Suprapubic skin (tissue), 4 donors: ENCODE results near the gene CEBPG. TPM values are rescaled to one million over a fixed set of nuclear protein-coding genes. Genes with fewer than 3 reads are reported as not detected.

ENCODE experiments used
- DNase-seq, 2 donors: peaks; one replicate each; pipeline ENCODE4 v3.0.0-alpha.2; 2019; ENCODE audit warnings: low spot score in 2 of 2
- H3K27ac ChIP-seq: fragments of 200-600 bp; sonication (generic); one replicate; pipeline ENCODE4 v1.5.1; 2019
- H3K27me3 ChIP-seq: fragments of 200-600 bp; sonication (generic); one replicate; pipeline ENCODE4 v1.5.1; 2019
- H3K36me3 ChIP-seq: fragments of 200-600 bp; sonication (generic); one replicate; pipeline ENCODE4 v1.5.1; 2019
- H3K4me1 ChIP-seq: fragments of 200-600 bp; sonication (generic); one replicate; pipeline ENCODE4 v1.5.1; 2019
- H3K4me3 ChIP-seq: fragments of 200-600 bp; sonication (generic); one replicate; pipeline ENCODE4 v1.5.1; 2019; ENCODE audit warnings: mild to moderate bottlenecking
- H3K9me3 ChIP-seq: fragments of 200-600 bp; sonication (generic); one replicate; pipeline ENCODE4 v1.5.1; 2019
- EP300 ChIP-seq: sonication (generic); formaldehyde crosslinking; IDR thresholded peaks from one replicate; pipeline ENCODE4 v1.6.1; 2017; ENCODE audit warnings: antibody characterized with exemption
- POLR2A ChIP-seq, 2 donors: fragments of 450-650 bp; IDR thresholded peaks; one replicate each; pipeline ENCODE4 v1.6.1; 2017; ENCODE audit warnings: antibody characterized with exemption in 2 of 2, mild to moderate bottlenecking in 2 of 2, moderate library complexity in 2 of 2
- POLR2AphosphoS5 ChIP-seq, 3 donors: sonication (generic); formaldehyde crosslinking; IDR thresholded peaks; one replicate each; pipeline ENCODE4 v1.6.1; 2017; ENCODE audit warnings: antibody characterized with exemption in 3 of 3
- WGBS: methylation state at CpG from one replicate; pipeline ENCODE4 v1.1.5; 2018; 5-methylcytosine and 5-hydroxymethylcytosine counted together
- total RNA-seq, 4 donors: library from RNA; depleted of rRNA; stranded (reverse); fragments of >200 nt; gene quantifications; one replicate each; pipeline ENCODE4 v1.1.0, GENCODE V29; 2016
- TF ChIP-seq, protein P1 (sequence below), 2 donors: fragments of 200-600 bp in 1 of 2; fragments of 450-650 bp in 1 of 2; sonication (generic) in 1 of 2; IDR thresholded peaks; one replicate each; pipeline ENCODE4 v1.5.1; 2016 to 2019; ENCODE audit warnings: antibody characterized with exemption in 2 of 2, mild to moderate bottlenecking in 1 of 2, moderate library complexity in 1 of 2

The CEBPG gene
- total RNA-seq, 4 donors from 2014 or later: 37.7 to 63.0 (median 45.2) TPM

DNA sequence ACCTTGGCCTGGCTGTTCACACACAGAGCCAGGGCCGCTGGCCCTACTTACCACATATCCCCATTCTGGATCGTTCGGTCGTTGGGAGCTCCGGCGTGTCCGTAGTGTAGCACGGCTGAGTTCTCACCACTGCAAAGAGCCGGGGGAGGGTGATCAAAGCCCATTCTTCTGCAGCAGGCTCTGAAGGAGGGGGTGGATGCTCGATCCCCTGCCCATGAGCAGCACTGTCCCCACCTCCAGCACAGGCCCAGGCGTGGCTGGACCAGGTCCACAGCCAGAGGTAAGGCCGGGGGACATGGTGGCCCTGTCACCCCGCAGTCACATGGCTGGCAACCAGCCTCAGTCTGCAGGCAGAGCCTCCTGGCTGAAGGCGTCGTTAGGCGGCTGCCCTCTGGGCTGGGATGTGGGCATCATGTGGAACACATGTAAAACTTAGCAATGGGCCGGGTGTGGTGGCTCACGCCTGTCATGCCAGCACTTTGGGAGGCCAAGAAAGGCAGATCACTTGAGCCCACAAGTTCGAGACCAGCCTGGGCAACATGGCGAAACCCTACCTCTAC lies 38.2 kb downstream of the CEBPG start:
- peaks cover 7% of the 10 kb centered on the region for H3K4me1 ChIP-seq
- no peak overlapping the region for H3K27ac ChIP-seq
- DNase-seq: no peak
- H3K4me3 ChIP-seq: no peak overlapping the region
- H3K36me3 ChIP-seq: peaks cover 10% of the 10 kb centered on the region
- 92% methylated on average over 12 of the region's 20 CpGs for WGBS
- H3K27me3 ChIP-seq: no peaks in the 10 kb centered on the region
- no peaks in the 10 kb centered on the region for H3K9me3 ChIP-seq
- no peak for TF ChIP-seq POLR2AphosphoS5 (IDR thresholded peaks at IDR 0.05)
- TF ChIP-seq POLR2A (IDR thresholded peaks at IDR 0.05): no peak
- no peak for TF ChIP-seq EP300
- TF ChIP-seq, protein P1, sequence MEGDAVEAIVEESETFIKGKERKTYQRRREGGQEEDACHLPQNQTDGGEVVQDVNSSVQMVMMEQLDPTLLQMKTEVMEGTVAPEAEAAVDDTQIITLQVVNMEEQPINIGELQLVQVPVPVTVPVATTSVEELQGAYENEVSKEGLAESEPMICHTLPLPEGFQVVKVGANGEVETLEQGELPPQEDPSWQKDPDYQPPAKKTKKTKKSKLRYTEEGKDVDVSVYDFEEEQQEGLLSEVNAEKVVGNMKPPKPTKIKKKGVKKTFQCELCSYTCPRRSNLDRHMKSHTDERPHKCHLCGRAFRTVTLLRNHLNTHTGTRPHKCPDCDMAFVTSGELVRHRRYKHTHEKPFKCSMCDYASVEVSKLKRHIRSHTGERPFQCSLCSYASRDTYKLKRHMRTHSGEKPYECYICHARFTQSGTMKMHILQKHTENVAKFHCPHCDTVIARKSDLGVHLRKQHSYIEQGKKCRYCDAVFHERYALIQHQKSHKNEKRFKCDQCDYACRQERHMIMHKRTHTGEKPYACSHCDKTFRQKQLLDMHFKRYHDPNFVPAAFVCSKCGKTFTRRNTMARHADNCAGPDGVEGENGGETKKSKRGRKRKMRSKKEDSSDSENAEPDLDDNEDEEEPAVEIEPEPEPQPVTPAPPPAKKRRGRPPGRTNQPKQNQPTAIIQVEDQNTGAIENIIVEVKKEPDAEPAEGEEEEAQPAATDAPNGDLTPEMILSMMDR (IDR thresholded peaks at IDR 0.05): no peak

DNA sequence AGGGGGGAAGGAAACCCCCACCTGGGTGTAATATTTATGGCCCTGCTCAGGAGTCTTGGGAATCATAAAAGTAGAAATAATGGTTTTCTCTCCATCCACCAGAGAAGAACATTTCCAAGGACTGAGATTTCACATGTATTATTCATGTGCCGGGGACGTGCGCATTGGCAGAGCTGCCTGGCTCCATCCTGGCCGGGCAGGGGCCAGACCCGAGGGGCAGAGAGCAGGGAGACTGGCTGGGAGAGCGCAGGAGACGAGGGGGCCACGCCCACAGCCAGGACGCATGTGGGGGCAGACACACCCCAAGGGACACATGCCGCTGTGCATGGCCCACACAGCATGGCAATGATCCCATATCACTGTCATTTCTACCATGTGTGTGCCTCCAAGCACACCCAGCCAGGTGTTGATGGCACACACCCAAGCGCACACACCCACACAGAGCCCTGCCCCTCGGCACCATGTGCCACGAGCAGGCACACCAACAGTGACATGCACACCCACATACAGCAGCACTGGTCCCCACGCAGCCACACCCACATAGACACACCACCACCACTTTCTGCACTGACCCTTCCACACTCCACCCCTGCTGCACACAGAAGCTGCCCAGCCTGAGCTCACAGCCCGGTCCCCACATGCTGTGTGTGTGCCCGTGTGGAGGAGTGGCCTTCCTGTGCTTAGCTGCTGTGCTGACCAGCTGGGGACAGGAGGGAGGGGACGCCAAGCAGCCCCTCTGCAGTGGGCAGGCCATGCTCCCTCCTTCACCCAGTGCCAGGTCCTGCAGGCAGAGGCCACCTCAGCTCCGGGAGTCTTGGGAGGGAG lies 39.3 kb downstream of the CEBPG start:
- TF ChIP-seq POLR2A (IDR thresholded peaks at IDR 0.05): no peak
- TF ChIP-seq, protein P1 (IDR thresholded peaks at IDR 0.05): no peak
- TF ChIP-seq EP300: no peak
- no peak for TF ChIP-seq POLR2AphosphoS5 (IDR thresholded peaks at IDR 0.05)
- Histone ChIP-seq H3K36me3 (peaks cover 10% of the 10 kb centered on the region), H3K4me1 (peaks cover 5% of the 10 kb centered on the region), H3K27me3 (no peaks in the 10 kb centered on the region), H3K27ac (no peak overlapping the region), H3K4me3 (no peak overlapping the region), H3K9me3 (no peaks in the 10 kb centered on the region)
- WGBS: 61% methylated on average over 11 of the region's 18 CpGs
- DNase-seq: no peak

DNA sequence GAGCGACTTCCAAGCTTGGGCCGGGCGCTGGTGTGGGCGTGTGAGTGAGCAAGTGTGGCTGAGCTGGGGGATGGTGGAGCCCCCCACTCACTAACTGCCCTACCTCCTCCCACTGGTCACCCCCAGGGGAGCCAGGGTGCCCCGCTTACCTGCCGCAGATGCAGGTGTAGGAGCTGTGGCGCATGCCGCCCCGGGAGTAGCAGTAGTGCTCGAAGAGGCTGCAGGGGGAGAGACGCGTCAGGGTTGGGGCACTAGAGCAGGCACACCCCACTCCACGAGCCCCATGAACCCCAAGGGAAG lies 39.9 kb downstream of the CEBPG start:
- no peak overlapping the region for H3K27ac ChIP-seq
- no peaks in the 10 kb centered on the region for H3K27me3 ChIP-seq
- peaks cover 10% of the 10 kb centered on the region for H3K36me3 ChIP-seq
- no peak for TF ChIP-seq EP300
- no peak for TF ChIP-seq POLR2A (IDR thresholded peaks at IDR 0.05)
- TF ChIP-seq, protein P1 (IDR thresholded peaks at IDR 0.05): no peak
- TF ChIP-seq POLR2AphosphoS5 (IDR thresholded peaks at IDR 0.05): no peak
- H3K9me3 ChIP-seq: no peaks in the 10 kb centered on the region
- H3K4me3 ChIP-seq: no peak overlapping the region
- no peak for DNase-seq
- WGBS: no CpG with 5 or more reads among the region's 13 CpGs
- H3K4me1 ChIP-seq: peaks cover 5% of the 10 kb centered on the region

DNA sequence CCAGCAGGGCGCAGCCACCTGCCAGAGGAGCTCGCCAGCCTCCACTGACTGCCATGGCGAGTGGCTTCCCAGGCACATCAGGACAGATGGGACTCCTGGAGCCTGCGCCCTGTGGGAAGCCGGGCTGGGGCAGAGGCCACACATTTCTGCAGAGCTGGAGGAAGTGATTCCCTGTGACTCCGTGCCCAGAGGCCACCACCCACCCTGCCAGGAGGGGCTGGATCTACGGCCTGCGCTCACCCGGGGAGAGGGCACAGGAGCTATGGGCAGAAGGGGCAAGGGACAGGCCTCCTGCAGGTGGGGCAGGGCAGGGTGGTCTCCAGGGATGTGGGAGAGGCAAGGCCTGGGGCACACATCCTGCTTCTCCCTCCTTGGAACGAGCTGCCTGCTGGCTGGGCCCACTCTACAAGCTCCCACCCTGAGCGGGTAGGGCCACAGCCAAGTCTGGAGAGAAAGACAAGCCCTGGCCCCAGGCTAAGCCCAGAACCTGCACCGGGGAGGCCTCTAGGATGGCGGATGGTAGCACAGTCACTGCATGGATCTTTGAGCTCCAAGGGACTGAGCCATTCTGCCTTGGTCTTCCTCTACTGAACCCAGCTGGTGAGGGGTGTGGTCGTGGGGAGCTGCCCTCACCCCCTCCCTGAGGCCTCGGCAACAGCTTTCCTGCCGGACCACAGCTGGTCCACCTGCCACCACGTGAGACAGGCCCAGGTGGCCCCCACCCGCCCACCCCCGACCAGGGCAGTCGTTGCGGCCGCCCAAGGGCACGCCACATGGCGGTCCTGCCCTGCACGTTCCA lies 40.6 kb downstream of the CEBPG start:
- DNase-seq: no peak
- H3K4me1 ChIP-seq: peaks cover 5% of the 10 kb centered on the region
- no peaks in the 10 kb centered on the region for H3K9me3 ChIP-seq
- TF ChIP-seq POLR2A (IDR thresholded peaks at IDR 0.05) (no peak), EP300 (no peak), POLR2AphosphoS5 (IDR thresholded peaks at IDR 0.05) (no peak)
- TF ChIP-seq, protein P1 (IDR thresholded peaks at IDR 0.05): no peak
- H3K4me3 ChIP-seq: no peak overlapping the region
- 71% methylated on average over 10 of the region's 25 CpGs for WGBS
- peaks cover 10% of the 10 kb centered on the region for H3K36me3 ChIP-seq
- H3K27ac ChIP-seq: no peak overlapping the region
- no peaks in the 10 kb centered on the region for H3K27me3 ChIP-seq
